Muscle of leg (tissue), 11 donors: ENCODE data around the gene HECTD2. TPM values are rescaled to one million over a fixed set of nuclear protein-coding genes. Genes with fewer than 3 reads are reported as not detected.

ENCODE experiments used
- DNase-seq: peaks from one replicate; pipeline ENCODE4 v3.0.0; 2013
- H3K27ac ChIP-seq: one replicate; pipeline ENCODE4 v1.5.1; 2013; ENCODE audit warnings: mild to moderate bottlenecking, low read length, control low read depth
- H3K27me3 ChIP-seq: one replicate; pipeline ENCODE4 v1.6.1; 2013; ENCODE audit warnings: low read length; ENCODE audit not compliant: control insufficient read depth, insufficient read depth
- H3K36me3 ChIP-seq: one replicate; pipeline ENCODE4 v1.6.1; 2013; ENCODE audit warnings: low read length; ENCODE audit not compliant: control insufficient read depth, insufficient read depth
- H3K4me1 ChIP-seq: one replicate; pipeline ENCODE4 v1.6.1; 2013; ENCODE audit warnings: low read length; ENCODE audit not compliant: control insufficient read depth, insufficient read depth
- H3K4me3 ChIP-seq: one replicate; pipeline ENCODE4 v1.5.1; 2013; ENCODE audit warnings: low read length, control low read depth
- H3K9me3 ChIP-seq: replicated peaks from 2 replicates; pipeline ENCODE4 v1.6.1; 2013; ENCODE audit warnings: low read depth, low read length; ENCODE audit not compliant: control insufficient read depth
- WGBS: methylation state at CpG from one replicate; pipeline ENCODE4 v1.1.5; 2013; ENCODE audit warnings: missing lambda C conversion rate; ENCODE audit not compliant: insufficient coverage; 5-methylcytosine and 5-hydroxymethylcytosine counted together
- polyA plus RNA-seq, 8 donors: library from polyadenylated mRNA; unstranded; fragments of 120-200 nt; gene quantifications; one replicate each; pipeline versions ENCODE4 v1.2.1 to v1.2.3, GENCODE V29; 2013; ENCODE audit warnings: inconsistent platforms in 1 of 8, low replicate concordance in 1 of 8; ENCODE audit not compliant: insufficient read length in 8 of 8, insufficient read depth in 1 of 8
- total RNA-seq: library from RNA; stranded (reverse); fragments of 120-200 nt; gene quantifications from one replicate; pipeline ENCODE4 v1.2.4, GENCODE V29; 2013

The HECTD2 gene
- total and polyA plus RNA-seq, 9 donors: 11.7 to 17.9 (median 13.5) TPM

DNA sequence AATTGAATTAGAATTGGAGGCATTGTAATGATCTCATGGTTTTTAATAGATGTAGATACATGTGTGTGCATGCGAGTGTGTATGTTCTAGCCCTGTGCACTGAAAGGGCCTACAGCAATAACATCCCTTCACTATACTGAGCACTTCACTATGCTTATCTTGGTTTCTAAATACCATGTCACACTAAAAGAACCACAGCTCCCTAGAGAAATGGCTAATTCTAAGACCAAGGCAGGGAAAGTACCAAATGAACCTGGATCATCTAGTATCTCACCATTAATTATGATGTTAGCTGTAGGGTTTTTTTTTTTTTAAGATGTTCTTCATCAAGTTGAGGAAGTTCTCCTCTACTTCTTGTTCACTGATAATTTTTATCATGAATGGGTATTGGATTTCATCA lies 55.1 kb downstream of the HECTD2 start:
- no CpG with 5 or more reads among the region's 1 CpG for WGBS
- no peak overlapping the region for H3K4me3 ChIP-seq

DNA sequence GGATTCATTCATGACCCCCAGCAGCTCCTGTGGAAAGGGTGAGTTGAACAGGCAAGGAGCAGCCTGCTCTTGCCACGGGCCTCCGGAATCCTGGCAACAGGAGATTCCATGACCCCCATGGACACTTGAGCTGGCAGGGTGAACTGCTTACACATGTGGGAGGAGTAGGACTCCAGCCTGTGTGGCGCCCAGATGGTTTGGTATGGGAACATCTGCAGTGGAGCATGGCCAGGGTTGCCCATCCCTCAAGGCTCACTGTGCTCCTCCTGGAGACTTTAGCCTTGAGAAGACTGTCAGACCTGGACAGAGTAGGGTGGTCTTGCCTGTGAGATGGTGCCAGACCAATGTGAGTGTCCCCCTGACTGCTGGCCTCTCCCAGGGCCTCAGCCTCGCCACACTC lies 57.0 kb downstream of the HECTD2 start:
- Histone ChIP-seq H3K27ac (no peak overlapping the region), H3K36me3 (peaks cover 21% of the 10 kb centered on the region), H3K4me1 (no peaks in the 10 kb centered on the region), H3K9me3 (peaks cover 6% of the 10 kb centered on the region), H3K27me3 (no peaks in the 10 kb centered on the region), H3K4me3 (no peak overlapping the region)
- WGBS: 96% methylated on average over 4 of the region's 4 CpGs
- no peak for DNase-seq

More for the DNA sequence above, 55.1 kb downstream of the HECTD2 start:
- peaks cover 21% of the 10 kb centered on the region for H3K36me3 ChIP-seq
- no peak overlapping the region for H3K27ac ChIP-seq
- H3K9me3 ChIP-seq: peaks cover 6% of the 10 kb centered on the region
- no peaks in the 10 kb centered on the region for H3K4me1 ChIP-seq
- no peak for DNase-seq
- no peaks in the 10 kb centered on the region for H3K27me3 ChIP-seq

DNA sequence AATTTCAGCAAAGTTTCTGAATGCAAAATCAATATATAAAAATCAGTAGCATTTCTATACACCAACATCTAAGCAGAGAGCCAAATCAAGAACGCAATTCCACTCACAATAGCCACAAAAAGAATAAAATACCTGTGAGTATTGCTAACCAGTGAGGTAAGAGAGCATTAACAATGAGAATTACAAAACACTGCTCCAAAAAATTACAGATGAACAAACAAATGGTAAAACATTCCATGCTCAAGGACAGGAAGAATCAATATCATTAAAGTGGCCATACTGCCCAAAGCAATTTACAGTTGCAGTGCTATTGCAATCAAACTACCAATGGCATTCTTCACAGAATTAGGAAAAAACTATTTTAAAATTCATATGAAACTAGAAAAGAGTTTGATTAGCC lies 61.5 kb downstream of the HECTD2 start:
- H3K36me3 ChIP-seq: peaks cover 12% of the 10 kb centered on the region
- H3K27me3 ChIP-seq: no peaks in the 10 kb centered on the region
- no peaks in the 10 kb centered on the region for H3K4me1 ChIP-seq
- DNase-seq: no peak
- no CpG with 5 or more reads among the region's 1 CpG for WGBS
- H3K9me3 ChIP-seq: peaks cover 3% of the 10 kb centered on the region
- H3K27ac ChIP-seq: no peak overlapping the region
- H3K4me3 ChIP-seq: no peak overlapping the region

DNA sequence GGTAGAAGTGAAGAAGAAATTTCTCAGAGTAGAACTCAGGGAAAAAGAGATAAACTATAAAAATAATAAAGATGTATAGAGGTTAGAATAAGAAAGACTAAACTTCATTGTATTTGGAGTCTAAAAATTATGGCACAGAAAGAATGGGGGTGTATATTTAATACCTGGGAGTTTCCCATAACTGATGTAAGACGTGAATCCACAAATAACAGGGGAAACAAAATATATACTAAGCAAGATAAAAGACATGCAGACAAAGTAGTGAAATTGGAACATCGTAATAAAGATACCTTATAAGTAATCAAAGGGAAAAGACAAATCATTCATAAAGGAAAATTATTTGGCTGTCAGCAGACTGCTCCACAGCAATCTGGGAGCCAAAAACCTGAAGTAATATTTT lies 62.8 kb downstream of the HECTD2 start:
- H3K36me3 ChIP-seq: peaks cover 1% of the 10 kb centered on the region
- no CpG with 5 or more reads among the region's 2 CpGs for WGBS
- H3K27ac ChIP-seq: no peak overlapping the region

DNA sequence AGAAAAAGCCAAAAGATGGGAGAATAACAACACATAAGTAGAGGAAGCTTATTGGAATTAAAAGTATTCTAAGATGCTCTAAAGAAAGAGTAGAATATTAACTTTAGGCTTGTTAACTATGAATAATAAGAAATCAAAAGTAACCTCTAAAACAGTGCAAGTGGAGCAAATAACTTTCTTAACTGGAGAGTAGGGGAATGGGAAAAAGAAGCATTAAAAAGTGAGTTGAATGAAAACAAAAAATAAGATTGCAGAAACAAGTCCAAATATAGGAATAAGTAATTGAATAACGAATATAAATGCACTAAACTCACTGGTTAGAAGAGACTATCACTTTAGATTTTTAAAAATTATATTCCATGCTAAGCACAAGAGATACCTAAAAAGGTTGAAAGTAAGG lies 63.9 kb downstream of the HECTD2 start:
- H3K4me1 ChIP-seq: no peaks in the 10 kb centered on the region
- DNase-seq: no peak
- no peaks in the 10 kb centered on the region for H3K27me3 ChIP-seq
- H3K27ac ChIP-seq: no peak overlapping the region
- H3K9me3 ChIP-seq: no peaks in the 10 kb centered on the region
- no peaks in the 10 kb centered on the region for H3K36me3 ChIP-seq
- no peak overlapping the region for H3K4me3 ChIP-seq
- no CpG with 5 or more reads among the region's 1 CpG for whole genome bisulfite sequencing

More for the DNA sequence above, 62.8 kb downstream of the HECTD2 start:
- no peak for DNase-seq
- Histone ChIP-seq H3K9me3 (peaks cover under 1% of the 10 kb centered on the region), H3K4me3 (no peak overlapping the region), H3K4me1 (no peaks in the 10 kb centered on the region), H3K27me3 (no peaks in the 10 kb centered on the region)

DNA sequence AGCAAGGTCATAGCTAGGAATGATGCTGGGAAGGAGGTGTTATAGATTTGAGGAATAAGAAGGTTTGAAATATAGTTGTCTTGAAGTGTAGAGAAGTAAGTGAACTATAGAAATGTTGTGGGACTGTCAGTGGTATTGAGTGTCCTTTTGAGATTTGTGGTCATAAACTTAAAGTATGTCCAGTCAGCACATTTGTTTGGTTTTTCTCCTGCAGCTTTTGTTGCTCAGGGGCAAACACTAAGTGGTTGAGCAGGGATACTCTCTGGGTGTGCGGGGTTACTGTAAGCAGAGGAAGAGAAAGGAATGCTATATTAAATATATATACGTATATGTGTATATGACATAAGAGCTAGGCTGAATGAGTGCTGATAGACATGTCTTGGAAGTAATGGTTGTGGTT lies 67.1 kb downstream of the HECTD2 start:
- no peaks in the 10 kb centered on the region for H3K36me3 ChIP-seq
- no peak overlapping the region for H3K4me3 ChIP-seq
- no peak overlapping the region for H3K27ac ChIP-seq
- DNase-seq: no peak
- WGBS: no CpG with 5 or more reads among the region's 2 CpGs
- H3K9me3 ChIP-seq: no peaks in the 10 kb centered on the region
- no peaks in the 10 kb centered on the region for H3K27me3 ChIP-seq
- H3K4me1 ChIP-seq: no peaks in the 10 kb centered on the region

DNA sequence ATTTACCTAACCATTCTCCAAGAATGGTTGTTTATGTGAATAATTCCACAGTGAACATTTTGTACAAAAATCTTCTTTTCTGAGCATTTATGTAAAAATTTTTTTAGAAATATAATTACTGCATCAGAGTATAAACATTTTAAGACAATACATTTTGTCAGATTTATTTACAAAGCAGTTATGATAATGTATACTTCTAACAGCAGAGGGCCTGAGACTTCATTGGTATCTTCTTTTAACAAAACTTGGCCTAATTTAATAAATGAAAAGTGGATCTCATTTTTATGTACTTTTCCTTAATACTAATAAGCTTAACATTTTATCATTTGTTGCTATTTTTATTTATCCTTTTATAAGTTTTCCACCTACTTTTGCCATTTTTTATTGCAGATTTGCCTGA lies 69.4 kb downstream of the HECTD2 start:
- no peak overlapping the region for H3K27ac ChIP-seq
- no peaks in the 10 kb centered on the region for H3K27me3 ChIP-seq
- H3K4me3 ChIP-seq: no peak overlapping the region
- peaks cover 3% of the 10 kb centered on the region for H3K36me3 ChIP-seq
- no peaks in the 10 kb centered on the region for H3K4me1 ChIP-seq
- no peak for DNase-seq
- H3K9me3 ChIP-seq: no peaks in the 10 kb centered on the region

DNA sequence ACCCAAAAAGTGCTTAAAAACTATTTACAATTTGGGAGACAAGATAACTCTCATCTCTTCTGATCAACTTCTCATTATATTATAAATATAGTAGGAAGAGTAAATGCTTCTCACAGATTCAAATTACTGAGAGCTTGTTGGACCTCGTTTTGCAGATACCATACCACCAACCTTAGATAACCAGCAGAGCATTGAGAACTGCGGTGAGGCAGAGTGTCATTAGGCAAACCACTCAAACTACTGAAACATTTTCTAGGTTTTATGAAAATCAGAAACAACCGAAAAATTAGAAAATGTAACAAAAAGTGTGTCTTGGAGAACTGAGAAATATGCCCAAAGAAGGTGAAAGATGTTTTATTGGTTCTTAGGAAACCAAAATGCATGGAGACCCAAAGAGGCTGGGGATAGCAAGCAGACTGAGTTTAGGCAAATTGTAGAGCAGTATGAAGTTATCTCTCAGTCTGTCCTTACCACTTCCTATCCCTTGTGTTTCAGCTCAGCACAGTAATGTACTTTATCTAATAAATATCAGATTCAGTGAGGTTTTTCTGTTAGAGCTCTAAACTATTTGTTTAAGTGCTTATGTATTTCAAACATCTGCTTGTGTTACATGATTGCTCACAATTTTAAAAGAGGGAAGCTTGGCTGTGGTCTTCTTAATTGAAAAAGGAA lies 77.9 kb downstream of the HECTD2 start:
- H3K36me3 ChIP-seq: peaks cover 3% of the 10 kb centered on the region
- no peaks in the 10 kb centered on the region for H3K9me3 ChIP-seq
- DNase-seq: no peak
- H3K27me3 ChIP-seq: no peaks in the 10 kb centered on the region
- no peaks in the 10 kb centered on the region for H3K4me1 ChIP-seq
- 75% methylated on average over 1 of the region's 3 CpGs for WGBS
- H3K27ac ChIP-seq: no peak overlapping the region
- H3K4me3 ChIP-seq: no peak overlapping the region

DNA sequence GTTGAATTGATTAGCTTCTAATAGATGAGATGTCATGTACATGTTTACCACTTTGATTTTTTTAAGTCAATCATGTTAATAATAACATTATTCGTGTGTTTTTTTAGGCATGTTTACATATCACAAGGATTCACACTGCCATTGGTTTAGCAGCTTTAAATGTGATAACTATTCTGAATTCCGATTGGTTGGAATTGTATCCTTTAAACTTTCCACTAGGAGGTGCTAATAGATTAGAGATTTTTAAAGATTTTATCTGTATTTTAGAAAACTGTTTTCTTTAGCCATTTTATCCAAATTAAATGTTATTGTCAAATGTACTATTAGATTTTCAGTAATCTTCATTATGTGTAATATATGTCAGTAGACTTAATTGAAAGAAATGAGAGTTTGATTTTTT lies 83.2 kb downstream of the HECTD2 start:
- WGBS: no CpG with 5 or more reads among the region's 2 CpGs
- DNase-seq: peak; percentile 36
- H3K27me3 ChIP-seq: no peaks in the 10 kb centered on the region
- no peak overlapping the region for H3K4me3 ChIP-seq
- H3K27ac ChIP-seq: no peak overlapping the region
- H3K9me3 ChIP-seq: no peaks in the 10 kb centered on the region
- H3K4me1 ChIP-seq: no peaks in the 10 kb centered on the region
- H3K36me3 ChIP-seq: no peaks in the 10 kb centered on the region

DNA sequence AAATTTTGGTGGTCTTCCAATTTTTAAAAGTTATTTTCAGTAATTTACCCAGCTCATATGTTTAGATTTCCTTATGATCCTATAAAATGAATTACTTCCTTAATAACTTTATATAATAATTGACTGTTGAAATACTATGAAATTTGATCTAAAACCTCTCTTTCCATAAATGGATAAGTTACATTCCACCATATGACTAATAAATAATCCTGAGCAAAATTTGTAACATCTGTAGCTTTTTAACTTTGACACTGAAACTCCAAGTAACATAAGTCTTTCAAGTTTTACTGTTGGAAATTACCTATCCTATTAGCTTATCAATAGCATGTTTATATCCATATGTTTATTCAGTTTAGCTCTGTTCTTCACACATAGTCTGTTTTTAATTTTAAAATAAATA lies 85.3 kb downstream of the HECTD2 start:
- Histone ChIP-seq H3K27me3 (no peaks in the 10 kb centered on the region), H3K27ac (no peak overlapping the region), H3K4me3 (no peak overlapping the region), H3K4me1 (no peaks in the 10 kb centered on the region), H3K9me3 (no peaks in the 10 kb centered on the region), H3K36me3 (peaks cover 5% of the 10 kb centered on the region)
- DNase-seq: no peak

DNA sequence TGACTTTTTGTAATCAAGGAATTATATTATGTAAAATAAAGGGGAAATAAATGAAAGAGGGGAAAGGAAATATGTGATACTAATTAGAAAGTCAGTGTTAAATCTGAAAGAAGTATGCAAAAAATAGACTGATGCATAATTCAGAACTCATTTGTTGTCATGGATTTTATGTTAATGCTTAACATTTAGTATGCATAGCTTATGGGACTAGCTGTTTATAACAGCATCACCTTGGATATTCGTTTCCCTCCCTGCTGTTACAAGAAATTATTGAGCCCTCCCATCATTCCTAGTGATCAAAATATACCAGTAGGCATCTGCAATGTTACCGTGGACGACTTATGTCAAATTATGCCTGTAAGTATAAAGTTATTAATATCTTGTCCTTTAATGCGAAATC lies 85.9 kb downstream of the HECTD2 start:
- Histone ChIP-seq H3K27ac (no peak overlapping the region), H3K4me3 (no peak overlapping the region), H3K4me1 (no peaks in the 10 kb centered on the region), H3K36me3 (peaks cover 6% of the 10 kb centered on the region), H3K27me3 (no peaks in the 10 kb centered on the region), H3K9me3 (no peaks in the 10 kb centered on the region)
- DNase-seq: no peak
- WGBS: no CpG with 5 or more reads among the region's 4 CpGs
